ENCODE data around the gene PTGR3.

The PTGR3 gene

DNA sequence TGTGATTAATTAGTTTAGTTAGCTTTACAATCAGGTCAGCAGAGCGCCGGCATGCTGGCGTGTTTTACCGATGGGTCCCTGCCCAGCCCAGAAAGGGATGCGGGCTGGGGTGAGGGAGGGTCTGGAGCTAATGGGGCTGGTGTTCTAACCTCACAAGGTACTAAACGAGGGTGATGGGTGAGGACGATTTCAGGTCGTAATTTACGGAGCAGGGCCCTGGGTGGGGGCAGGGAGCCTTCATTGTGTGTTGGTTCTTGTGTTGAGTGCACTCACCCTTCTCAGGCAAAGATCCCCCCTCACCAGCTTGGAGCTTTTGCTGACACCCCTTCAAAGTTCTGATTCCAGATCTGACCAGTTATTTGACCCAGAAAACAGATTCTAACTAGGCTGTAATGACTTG, 39.5 kb downstream of the PTGR3 start:
- DNase-seq (ENCODE audit: low read depth), result no peak

DNA sequence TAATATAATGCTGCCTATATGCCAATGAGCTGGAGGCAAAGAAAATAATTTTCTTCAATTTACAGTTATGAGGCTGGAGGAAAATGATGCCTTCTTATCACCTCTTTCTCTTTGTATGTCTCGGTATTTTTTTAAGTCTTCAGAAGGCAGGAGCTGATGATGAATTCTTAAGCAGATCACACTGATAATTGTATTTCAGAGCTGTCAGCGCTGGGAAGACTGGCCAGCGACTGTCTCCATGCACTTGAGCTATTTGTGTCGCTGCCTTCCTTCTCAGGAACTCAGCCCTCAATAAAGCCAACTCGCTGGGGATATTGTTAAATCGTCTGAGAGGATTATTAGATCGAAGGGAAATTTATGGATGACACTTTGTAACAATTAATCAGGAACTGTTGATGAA, 40.3 kb downstream of the PTGR3 start:
- no peak for DNase-seq (ENCODE audit: low read depth)

DNA sequence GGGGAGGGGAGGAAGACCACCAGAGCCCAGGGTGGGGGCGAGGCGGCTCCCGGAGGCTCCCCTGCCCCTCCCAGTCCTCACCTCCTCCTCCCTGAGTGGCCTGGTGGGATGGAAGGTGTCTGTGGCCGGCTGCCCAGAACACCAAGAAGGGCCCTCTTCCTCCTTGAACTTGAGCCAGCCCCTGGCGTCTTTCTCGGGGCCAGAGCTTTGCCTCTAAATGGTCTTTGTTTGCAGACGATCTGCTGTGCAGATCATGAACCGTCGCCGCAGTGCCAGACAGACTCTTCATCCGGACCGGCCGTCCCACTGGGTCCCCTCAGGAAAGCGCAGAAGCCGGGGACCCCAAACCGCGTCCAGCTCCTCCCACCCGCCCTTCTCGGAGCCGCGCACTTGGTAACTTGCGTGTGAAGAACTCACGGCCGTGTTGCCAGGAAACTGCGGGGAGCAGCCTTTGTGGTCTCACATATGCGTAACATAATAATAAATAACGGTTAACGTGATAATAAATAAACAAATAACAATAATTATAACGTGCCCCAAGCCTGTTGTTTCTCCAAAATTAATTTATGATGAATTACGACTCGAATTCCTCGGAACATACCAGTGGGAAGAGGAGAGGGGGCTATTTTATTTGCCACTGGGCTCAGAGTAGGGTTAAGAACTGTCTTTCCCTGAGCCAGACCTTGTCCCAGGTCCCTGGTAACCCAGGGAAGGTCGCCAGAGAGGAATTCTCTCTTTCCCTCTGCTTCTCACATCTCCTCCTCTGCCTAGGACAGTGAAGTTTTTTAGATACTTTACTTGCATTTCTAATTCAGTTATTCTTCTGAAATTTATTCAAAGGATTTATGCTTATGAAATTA, 41.0 kb downstream of the PTGR3 start:
- DNase-seq (ENCODE audit: low read depth), result no peak

DNA sequence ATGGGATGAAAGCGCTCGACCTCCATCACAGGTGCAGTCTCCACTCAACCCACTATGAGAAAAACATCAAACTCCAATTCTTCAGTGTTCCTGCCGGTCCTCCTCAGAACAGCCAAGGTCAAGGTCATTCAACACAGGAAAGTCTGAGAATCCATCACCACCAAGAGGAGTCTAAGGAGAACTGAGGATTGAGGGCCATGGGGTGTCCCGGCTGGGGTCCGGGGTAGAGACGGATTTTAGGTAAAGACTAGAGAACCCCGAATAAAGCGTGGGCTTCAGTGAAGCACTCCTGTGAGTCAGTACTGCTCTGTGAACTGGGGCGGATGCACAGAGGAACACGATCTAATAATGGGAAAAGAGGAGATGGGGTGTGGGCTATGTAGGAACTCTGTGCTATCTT, 41.8 kb downstream of the PTGR3 start:
- no peak for DNase-seq (ENCODE audit: low read depth)

DNA sequence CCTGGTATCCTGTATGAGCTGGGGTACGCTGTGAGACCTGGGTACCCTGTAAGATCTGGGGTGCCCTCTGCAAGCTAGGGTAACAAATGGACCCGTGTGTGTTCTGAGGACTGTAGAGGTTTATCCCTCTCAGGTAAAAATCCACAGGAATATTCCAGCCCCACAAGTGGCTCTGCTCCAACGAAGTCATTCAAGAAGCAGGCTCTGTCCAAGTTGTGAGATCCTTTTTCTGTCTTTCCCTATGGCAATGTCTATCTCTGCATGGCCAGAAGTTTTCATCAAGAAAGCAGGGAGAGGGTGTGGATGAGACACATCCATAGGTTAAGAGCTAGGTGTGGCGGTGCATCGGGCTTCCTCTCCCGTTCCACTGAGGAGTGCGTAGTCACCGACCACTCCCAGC, 43.0 kb downstream of the PTGR3 start:
- DNase-seq (ENCODE audit: low read depth), result no peak

DNA sequence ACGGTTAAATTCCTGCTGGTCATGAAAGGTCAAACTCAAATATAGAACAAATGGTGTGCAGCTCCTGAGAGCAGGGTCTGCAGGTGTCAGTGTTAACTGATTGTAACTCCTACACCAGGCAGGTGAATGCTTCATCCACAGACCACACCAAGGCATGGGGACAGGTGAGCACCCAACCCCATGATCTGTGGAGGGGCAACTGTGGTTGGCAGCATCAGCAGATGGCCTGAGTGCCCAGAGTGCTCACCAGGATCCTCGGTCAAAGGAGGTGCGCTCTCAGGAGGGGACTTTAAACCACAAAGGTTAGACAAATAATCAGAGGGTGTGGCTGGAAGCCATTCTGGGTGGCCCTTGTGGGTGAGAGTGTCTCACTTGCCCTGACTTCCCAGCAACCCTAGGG, 44.5 kb downstream of the PTGR3 start:
- DNase-seq (ENCODE audit: low read depth), result no peak

- no peak for DNase-seq (ENCODE audit: low read depth)
Observed at GRCh38 chr18:75163736-75164135, 45.2 kb downstream of the PTGR3 start.

DNA sequence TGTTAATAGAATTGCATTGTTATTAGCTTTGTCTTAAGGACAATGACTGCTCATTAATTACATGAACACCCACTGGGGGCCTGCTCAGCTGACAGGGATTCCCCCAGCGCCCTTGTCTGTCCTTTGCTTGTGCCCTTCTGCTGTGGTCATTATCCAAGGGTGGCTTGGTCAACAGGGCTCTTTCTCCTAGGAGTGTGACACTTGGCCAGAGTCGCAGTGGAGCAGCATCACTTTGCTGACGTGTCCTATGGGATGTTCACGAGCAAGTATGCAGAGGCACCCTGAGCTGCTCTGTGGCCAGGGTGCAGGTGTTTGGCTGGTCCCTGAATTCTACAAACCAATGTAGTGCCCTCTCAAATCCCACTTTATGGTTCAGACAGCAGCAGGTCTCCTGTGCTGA, 46.0 kb downstream of the PTGR3 start:
- DNase-seq (ENCODE audit: low read depth), result no peak

- DNase-seq (ENCODE audit: low read depth), result peak; percentile 22
Observed at GRCh38 chr18:75162467-75162866, 46.5 kb downstream of the PTGR3 start.

GRCh38 chr18:75161256-75162028, 47.5 kb downstream of the PTGR3 start:
- peak; percentile 12 for DNase-seq (ENCODE audit: low read depth)

DNA sequence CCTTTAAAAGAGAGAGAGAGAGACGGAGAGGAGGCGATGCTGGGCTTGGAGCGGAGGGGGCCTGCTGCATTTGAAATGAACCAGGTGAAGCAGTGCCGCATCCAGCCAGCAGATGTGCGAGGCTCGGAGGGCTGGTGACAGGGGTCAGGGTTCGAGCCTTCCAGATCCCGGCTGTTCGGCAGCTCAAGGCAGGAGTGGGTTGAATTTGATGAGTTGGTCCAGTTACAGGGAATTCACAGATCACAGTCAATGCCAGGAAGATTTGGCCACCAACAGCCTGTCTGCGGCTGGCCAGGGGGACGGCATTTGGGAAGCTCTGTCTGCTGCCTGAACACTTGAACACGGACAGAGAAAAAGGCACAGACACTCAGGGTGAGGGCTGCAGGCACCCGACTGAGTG, 48.6 kb downstream of the PTGR3 start:
- DNase-seq (ENCODE audit: low read depth), result no peak

GRCh38 chr18:75159646-75160356, 49.1 kb downstream of the PTGR3 start:
- no peak for DNase-seq (ENCODE audit: low read depth)

DNA sequence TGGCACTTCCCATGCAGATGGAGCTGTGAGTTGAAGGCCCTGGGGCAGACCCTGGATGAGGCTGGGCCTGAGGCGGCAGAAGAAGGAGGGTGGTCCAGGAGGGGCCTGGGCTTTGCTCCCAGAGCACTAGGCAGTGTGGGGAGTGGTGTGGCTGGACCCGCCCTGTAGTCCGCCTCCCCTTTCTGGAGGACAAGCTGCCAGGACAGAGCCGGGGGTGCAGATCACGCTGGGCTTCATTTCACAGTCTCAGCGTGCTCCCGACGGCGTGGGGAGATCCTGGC, 49.8 kb downstream of the PTGR3 start:
- no peak for DNase-seq (ENCODE audit: low read depth)
